HEK293 (cell line): ENCODE measurements around the gene COASY.

Experiments used
- ATF2 ChIP-seq: fragments of 450-650 bp; formaldehyde crosslinking; IDR thresholded peaks from 2 replicates; pipeline ENCODE4 v1.5.1; 2016; ENCODE audit warnings: missing biosample characterization, missing genetic modification characterization, low read depth
- EGR2 ChIP-seq: fragments of 450-650 bp; formaldehyde crosslinking; IDR thresholded peaks from 2 replicates; pipeline ENCODE4 v1.5.1; 2016; ENCODE audit warnings: low read depth, missing biosample characterization, missing genetic modification characterization
- IKZF3 ChIP-seq: fragments of 450-650 bp; IDR thresholded peaks from 2 replicates; pipeline ENCODE4 v1.5.0; 2018; ENCODE audit warnings: missing biosample characterization, mild to moderate bottlenecking, missing genetic modification characterization, moderate library complexity
- MEIS1 ChIP-seq: sonication (generic); formaldehyde crosslinking; IDR thresholded peaks from 2 replicates; pipeline ENCODE4 v1.8.1; 2022; ENCODE audit warnings: missing genetic modification reagents, mild to moderate bottlenecking, borderline replicate concordance
- SALL2 ChIP-seq: fragments of 450-650 bp; formaldehyde crosslinking; IDR thresholded peaks from 2 replicates; pipeline ENCODE4 v1.5.0; 2017; ENCODE audit warnings: missing biosample characterization, mild to moderate bottlenecking, missing genetic modification characterization, borderline replicate concordance
- SCRT1 ChIP-seq: fragments of 450-650 bp; formaldehyde crosslinking; IDR thresholded peaks from 2 replicates; pipeline ENCODE4 v1.5.1; 2016; ENCODE audit warnings: missing biosample characterization, missing genetic modification characterization, borderline replicate concordance
- SETDB1 ChIP-seq: IDR thresholded peaks from one replicate; pipeline ENCODE4 v1.6.1; 2017; ENCODE audit warnings: mild to moderate bottlenecking, low read length, moderate library complexity, mixed read lengths; ENCODE audit not compliant: insufficient read length
- YY1 ChIP-seq: fragments of 450-650 bp; formaldehyde crosslinking; IDR thresholded peaks from 2 replicates; pipeline ENCODE4 v1.5.1; 2018; ENCODE audit warnings: missing biosample characterization, missing genetic modification characterization
- ZFP37 ChIP-seq: fragments of 450-650 bp; formaldehyde crosslinking; IDR thresholded peaks from 2 replicates; pipeline ENCODE4 v1.5.1; 2016; ENCODE audit warnings: missing biosample characterization, missing genetic modification characterization
- ZFP69B ChIP-seq: fragments of 450-650 bp; formaldehyde crosslinking; IDR thresholded peaks from 2 replicates; pipeline ENCODE4 v1.5.1; 2016; ENCODE audit warnings: missing biosample characterization, missing genetic modification characterization
- ZNF114 ChIP-seq: fragments of 450-650 bp; formaldehyde crosslinking; IDR thresholded peaks from 2 replicates; pipeline ENCODE4 v1.5.0; 2017; ENCODE audit warnings: missing biosample characterization, missing genetic modification characterization
- ZNF133 ChIP-seq: fragments of 450-650 bp; formaldehyde crosslinking; IDR thresholded peaks from 2 replicates; pipeline ENCODE4 v1.5.1; 2016; ENCODE audit warnings: missing biosample characterization, missing genetic modification characterization
- ZNF138 ChIP-seq: fragments of 450-650 bp; formaldehyde crosslinking; IDR thresholded peaks from 2 replicates; pipeline ENCODE4 v1.5.1; 2016; ENCODE audit warnings: missing biosample characterization, missing genetic modification characterization, borderline replicate concordance
- ZNF175 ChIP-seq: fragments of 450-650 bp; formaldehyde crosslinking; IDR thresholded peaks from 2 replicates; pipeline ENCODE4 v1.5.1; 2016; ENCODE audit warnings: missing biosample characterization, missing genetic modification characterization
- ZNF211 ChIP-seq: fragments of 450-650 bp; formaldehyde crosslinking; IDR thresholded peaks from 2 replicates; pipeline ENCODE4 v1.5.1; 2016; ENCODE audit warnings: low read depth, missing biosample characterization, missing genetic modification characterization
- ZNF223 ChIP-seq: fragments of 450-650 bp; formaldehyde crosslinking; IDR thresholded peaks from 2 replicates; pipeline ENCODE4 v1.5.1; 2016; ENCODE audit warnings: missing biosample characterization, missing genetic modification characterization
- ZNF362 ChIP-seq: fragments of 450-650 bp; formaldehyde crosslinking; IDR thresholded peaks from 2 replicates; pipeline ENCODE4 v1.5.1; 2016; ENCODE audit warnings: missing biosample characterization, missing genetic modification characterization
- ZNF37A ChIP-seq: fragments of 450-650 bp; IDR thresholded peaks from 2 replicates; pipeline ENCODE4 v1.5.1; 2018; ENCODE audit warnings: missing biosample characterization, missing genetic modification characterization
- ZNF48 ChIP-seq: fragments of 450-650 bp; formaldehyde crosslinking; IDR thresholded peaks from 2 replicates; pipeline ENCODE4 v1.5.1; 2016; ENCODE audit warnings: missing biosample characterization, missing genetic modification characterization
- ZNF548 ChIP-seq: fragments of 450-650 bp; formaldehyde crosslinking; IDR thresholded peaks from 2 replicates; pipeline ENCODE4 v1.5.1; 2016; ENCODE audit warnings: missing biosample characterization, missing genetic modification characterization
- ZNF621 ChIP-seq: fragments of 450-650 bp; formaldehyde crosslinking; IDR thresholded peaks from 2 replicates; pipeline ENCODE4 v1.5.1; 2017; ENCODE audit warnings: missing biosample characterization, missing genetic modification characterization
- ZNF639 ChIP-seq: fragments of 450-650 bp; formaldehyde crosslinking; IDR thresholded peaks from 2 replicates; pipeline ENCODE4 v1.5.1; 2016; ENCODE audit warnings: missing biosample characterization, missing genetic modification characterization
- ZNF776 ChIP-seq: fragments of 450-650 bp; formaldehyde crosslinking; IDR thresholded peaks from 2 replicates; pipeline ENCODE4 v1.5.0; 2017; ENCODE audit warnings: missing biosample characterization, missing genetic modification characterization, borderline replicate concordance
- ZNF791 ChIP-seq: fragments of 450-650 bp; formaldehyde crosslinking; IDR thresholded peaks from 2 replicates; pipeline ENCODE4 v1.5.1; 2016; ENCODE audit warnings: missing biosample characterization, missing genetic modification characterization
- ZSCAN23 ChIP-seq: fragments of 450-650 bp; formaldehyde crosslinking; IDR thresholded peaks from 2 replicates; pipeline ENCODE4 v1.5.1; 2016; ENCODE audit warnings: missing biosample characterization, missing genetic modification characterization
- ZXDB ChIP-seq: fragments of 450-650 bp; formaldehyde crosslinking; IDR thresholded peaks from 2 replicates; pipeline ENCODE4 v1.5.1; 2016; ENCODE audit warnings: missing biosample characterization, missing genetic modification characterization
- TF ChIP-seq, protein P1 (sequence below): fragments of 450-650 bp; formaldehyde crosslinking; IDR thresholded peaks from 2 replicates; pipeline ENCODE4 v1.5.1; 2016; ENCODE audit warnings: missing biosample characterization, missing genetic modification characterization
- TF ChIP-seq, protein P2 (sequence below): fragments of 450-650 bp; formaldehyde crosslinking; IDR thresholded peaks from 2 replicates; pipeline ENCODE4 v1.5.1; 2016; ENCODE audit warnings: missing biosample characterization, missing genetic modification characterization
- TF ChIP-seq, protein P3 (sequence below): fragments of 450-650 bp; formaldehyde crosslinking; IDR thresholded peaks from 2 replicates; pipeline ENCODE4 v1.5.1; 2016; ENCODE audit warnings: missing biosample characterization, missing genetic modification characterization

COASY gene

DNA sequence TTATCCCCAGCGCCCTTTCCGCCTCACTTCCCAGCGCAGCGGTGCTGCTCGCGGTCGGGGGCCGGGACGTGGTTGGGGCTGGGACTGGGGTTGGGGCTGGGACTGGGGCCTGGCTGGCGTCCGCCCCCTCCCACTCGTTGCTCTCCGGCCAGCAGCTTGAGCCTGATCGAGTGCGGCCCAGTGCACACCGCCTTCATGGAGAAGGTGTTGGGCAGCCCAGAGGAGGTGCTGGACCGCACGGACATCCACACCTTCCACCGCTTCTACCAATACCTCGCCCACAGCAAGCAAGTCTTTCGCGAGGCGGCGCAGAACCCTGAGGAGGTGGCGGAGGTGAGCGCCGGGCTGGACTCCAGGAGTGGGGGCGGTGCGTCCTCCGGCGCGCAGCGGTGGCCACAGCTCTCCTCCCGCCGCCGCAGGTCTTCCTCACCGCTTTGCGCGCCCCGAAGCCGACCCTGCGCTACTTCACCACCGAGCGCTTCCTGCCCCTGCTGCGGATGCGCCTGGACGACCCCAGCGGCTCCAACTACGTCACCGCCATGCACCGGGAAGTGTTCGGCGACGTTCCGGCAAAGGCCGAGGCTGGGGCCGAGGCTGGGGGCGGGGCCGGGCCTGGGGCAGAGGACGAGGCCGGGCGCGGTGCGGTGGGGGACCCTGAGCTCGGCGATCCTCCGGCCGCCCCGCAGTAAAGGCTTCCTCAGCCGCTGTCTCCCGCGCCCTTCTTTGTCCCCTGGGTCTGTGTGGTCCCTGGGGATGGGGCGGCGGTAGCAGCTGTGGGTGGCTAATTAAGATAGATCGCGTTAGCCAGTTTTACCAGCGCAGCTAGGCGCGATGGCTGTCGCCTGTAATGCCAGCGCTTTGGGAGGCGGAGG is 7.5 kb upstream of the COASY start (continued):
- TF ChIP-seq, protein P1, sequence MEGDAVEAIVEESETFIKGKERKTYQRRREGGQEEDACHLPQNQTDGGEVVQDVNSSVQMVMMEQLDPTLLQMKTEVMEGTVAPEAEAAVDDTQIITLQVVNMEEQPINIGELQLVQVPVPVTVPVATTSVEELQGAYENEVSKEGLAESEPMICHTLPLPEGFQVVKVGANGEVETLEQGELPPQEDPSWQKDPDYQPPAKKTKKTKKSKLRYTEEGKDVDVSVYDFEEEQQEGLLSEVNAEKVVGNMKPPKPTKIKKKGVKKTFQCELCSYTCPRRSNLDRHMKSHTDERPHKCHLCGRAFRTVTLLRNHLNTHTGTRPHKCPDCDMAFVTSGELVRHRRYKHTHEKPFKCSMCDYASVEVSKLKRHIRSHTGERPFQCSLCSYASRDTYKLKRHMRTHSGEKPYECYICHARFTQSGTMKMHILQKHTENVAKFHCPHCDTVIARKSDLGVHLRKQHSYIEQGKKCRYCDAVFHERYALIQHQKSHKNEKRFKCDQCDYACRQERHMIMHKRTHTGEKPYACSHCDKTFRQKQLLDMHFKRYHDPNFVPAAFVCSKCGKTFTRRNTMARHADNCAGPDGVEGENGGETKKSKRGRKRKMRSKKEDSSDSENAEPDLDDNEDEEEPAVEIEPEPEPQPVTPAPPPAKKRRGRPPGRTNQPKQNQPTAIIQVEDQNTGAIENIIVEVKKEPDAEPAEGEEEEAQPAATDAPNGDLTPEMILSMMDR (tag by site-specific recombination), result peak; percentile 73
- no peak for TF ChIP-seq ZNF138
- peak; percentile 44; the same call in 1 of the 2 replicates for TF ChIP-seq YY1 (tag by site-specific recombination)
- TF ChIP-seq ZNF37A (tag by site-specific recombination), result no peak
- no peak for TF ChIP-seq ZNF639 (tag by site-specific recombination)
- no peak for TF ChIP-seq ZNF133 (tag by site-specific recombination)
- no peak for TF ChIP-seq ZNF548 (tag by site-specific recombination)
- TF ChIP-seq ZNF791 (tag by site-specific recombination), result no peak
- no peak for TF ChIP-seq SETDB1
- no peak for TF ChIP-seq SALL2 (tag by site-specific recombination)
- TF ChIP-seq MEIS1 (CRISPR knock-in tag), result no peak
- TF ChIP-seq SCRT1 (tag by site-specific recombination), result no peak
- TF ChIP-seq ZXDB (tag by site-specific recombination), result peak; percentile 99
- no peak for TF ChIP-seq ZNF175 (tag by site-specific recombination)
- TF ChIP-seq ZNF48 (tag by site-specific recombination), result no peak
- TF ChIP-seq, protein P2, sequence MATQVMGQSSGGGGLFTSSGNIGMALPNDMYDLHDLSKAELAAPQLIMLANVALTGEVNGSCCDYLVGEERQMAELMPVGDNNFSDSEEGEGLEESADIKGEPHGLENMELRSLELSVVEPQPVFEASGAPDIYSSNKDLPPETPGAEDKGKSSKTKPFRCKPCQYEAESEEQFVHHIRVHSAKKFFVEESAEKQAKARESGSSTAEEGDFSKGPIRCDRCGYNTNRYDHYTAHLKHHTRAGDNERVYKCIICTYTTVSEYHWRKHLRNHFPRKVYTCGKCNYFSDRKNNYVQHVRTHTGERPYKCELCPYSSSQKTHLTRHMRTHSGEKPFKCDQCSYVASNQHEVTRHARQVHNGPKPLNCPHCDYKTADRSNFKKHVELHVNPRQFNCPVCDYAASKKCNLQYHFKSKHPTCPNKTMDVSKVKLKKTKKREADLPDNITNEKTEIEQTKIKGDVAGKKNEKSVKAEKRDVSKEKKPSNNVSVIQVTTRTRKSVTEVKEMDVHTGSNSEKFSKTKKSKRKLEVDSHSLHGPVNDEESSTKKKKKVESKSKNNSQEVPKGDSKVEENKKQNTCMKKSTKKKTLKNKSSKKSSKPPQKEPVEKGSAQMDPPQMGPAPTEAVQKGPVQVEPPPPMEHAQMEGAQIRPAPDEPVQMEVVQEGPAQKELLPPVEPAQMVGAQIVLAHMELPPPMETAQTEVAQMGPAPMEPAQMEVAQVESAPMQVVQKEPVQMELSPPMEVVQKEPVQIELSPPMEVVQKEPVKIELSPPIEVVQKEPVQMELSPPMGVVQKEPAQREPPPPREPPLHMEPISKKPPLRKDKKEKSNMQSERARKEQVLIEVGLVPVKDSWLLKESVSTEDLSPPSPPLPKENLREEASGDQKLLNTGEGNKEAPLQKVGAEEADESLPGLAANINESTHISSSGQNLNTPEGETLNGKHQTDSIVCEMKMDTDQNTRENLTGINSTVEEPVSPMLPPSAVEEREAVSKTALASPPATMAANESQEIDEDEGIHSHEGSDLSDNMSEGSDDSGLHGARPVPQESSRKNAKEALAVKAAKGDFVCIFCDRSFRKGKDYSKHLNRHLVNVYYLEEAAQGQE (tag by site-specific recombination), result peak; percentile 61; the same call in 1 of the 2 replicates
- TF ChIP-seq ZNF223 (tag by site-specific recombination), result no peak
- TF ChIP-seq ZNF211 (tag by site-specific recombination), result no peak
- no peak for TF ChIP-seq ZNF621 (tag by site-specific recombination)
- TF ChIP-seq ZNF114 (tag by site-specific recombination), result no peak
- TF ChIP-seq ZFP37 (tag by site-specific recombination), result 0 out of 2 replicates have a peak, but pooled peaks have one; percentile 55
- TF ChIP-seq, protein P3, sequence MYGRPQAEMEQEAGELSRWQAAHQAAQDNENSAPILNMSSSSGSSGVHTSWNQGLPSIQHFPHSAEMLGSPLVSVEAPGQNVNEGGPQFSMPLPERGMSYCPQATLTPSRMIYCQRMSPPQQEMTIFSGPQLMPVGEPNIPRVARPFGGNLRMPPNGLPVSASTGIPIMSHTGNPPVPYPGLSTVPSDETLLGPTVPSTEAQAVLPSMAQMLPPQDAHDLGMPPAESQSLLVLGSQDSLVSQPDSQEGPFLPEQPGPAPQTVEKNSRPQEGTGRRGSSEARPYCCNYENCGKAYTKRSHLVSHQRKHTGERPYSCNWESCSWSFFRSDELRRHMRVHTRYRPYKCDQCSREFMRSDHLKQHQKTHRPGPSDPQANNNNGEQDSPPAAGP, result peak; percentile 76
- TF ChIP-seq ZFP69B (tag by site-specific recombination), result peak; percentile 19; the same call in 1 of the 2 replicates
- TF ChIP-seq ZSCAN23 (tag by site-specific recombination), result no peak
- peak; percentile 93 for TF ChIP-seq ATF2 (tag by site-specific recombination)
- peak; percentile 95 for TF ChIP-seq EGR2 (tag by site-specific recombination)
- TF ChIP-seq IKZF3, result peak; percentile 71; the same call in 1 of the 2 replicates
- TF ChIP-seq ZNF776 (tag by site-specific recombination), result no peak
- TF ChIP-seq ZNF362 (tag by site-specific recombination), result no peak
